NCI-H69 (cell line): ENCODE results near the gene PKHD1.
"Not testable (repeated sequence)": the region's sequence is repeated elsewhere in the genome, so short reads cannot be mapped to it uniquely, and the experiment has no call there.

Source experiments
- DNase-seq: peaks from one replicate; lab custom pipeline; 2025; lab: John Stamatoyannopoulos, UW

Gene PKHD1

DNA sequence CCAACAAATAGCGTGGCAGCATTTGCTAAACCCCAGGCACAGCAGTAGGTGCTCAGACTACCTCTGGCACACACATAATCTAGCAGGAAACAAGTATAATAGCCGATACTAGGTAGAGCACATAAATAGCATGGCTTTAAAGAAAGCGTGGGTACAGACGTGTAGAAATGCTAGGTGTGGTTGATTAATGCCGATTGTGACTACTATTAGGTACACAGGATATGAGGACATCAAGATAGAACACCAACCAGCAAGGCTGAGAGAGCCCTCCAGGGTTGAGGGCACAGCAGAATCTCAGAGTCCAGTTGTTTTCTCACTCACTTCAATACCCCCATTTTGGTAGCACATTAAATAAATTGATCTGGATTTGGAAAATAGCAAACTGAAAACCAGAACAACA is 100.5 kb downstream of the PKHD1 start:
- DNase-seq = peak; percentile 67

- no peak for DNase-seq
Observed at GRCh38 chr6:51983564-51983963, 103.8 kb downstream of the PKHD1 start.

DNA sequence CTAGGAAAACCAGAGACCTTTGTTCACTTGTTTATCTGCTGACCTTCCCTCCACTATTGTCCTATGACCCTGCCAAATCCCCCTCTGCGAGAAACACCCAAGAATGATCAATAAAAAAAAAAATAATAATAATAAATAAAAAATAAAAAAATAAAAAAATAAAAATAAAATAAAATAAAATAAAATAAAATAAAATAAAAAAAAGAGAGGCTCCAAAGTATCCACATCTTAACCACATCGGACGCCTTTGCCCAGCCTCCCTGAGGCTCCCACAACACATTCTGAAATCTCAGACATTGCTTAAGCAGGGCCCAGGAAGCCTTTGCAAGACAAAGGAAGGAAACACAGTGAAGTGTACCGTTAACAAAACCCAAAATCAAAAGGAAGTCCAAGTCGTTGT is 104.7 kb downstream of the PKHD1 start:
- not testable (repeated sequence) for DNase-seq

- no peak for DNase-seq
Observed at GRCh38 chr6:51976374-51976773, 111.0 kb downstream of the PKHD1 start.

- no peak for DNase-seq
Observed at GRCh38 chr6:51972659-51973058, 114.8 kb downstream of the PKHD1 start.

GRCh38 chr6:51968265-51968664 is 119.1 kb downstream of the PKHD1 start:
- peak; percentile 73 for DNase-seq

DNA sequence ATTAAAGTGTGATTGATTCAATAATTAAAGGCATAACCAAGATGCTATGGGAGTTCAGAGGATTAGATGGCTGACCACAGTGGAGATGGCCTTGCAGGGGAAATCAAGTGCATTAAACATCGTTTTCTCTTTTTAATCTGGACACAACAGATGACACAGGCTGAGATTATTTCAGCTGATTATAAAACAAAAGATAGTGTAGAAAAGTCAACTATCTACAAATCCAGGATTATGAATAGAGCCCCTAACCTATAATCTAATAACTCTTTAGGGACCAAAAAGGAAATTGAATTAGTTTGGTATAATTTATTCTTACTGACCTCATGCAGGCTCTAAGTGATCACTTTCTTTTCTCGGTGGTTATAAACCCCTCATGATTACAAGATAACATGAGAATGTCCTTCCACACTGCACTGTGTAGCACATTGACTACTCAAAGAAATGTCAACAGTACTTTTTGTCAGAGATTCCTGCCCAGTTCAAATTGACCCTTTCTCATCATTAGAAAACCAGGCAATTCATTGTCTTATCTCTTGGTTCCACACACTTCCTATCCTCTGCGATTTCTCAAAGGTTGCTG is 122.1 kb downstream of the PKHD1 start:
- DNase-seq = no peak

DNA sequence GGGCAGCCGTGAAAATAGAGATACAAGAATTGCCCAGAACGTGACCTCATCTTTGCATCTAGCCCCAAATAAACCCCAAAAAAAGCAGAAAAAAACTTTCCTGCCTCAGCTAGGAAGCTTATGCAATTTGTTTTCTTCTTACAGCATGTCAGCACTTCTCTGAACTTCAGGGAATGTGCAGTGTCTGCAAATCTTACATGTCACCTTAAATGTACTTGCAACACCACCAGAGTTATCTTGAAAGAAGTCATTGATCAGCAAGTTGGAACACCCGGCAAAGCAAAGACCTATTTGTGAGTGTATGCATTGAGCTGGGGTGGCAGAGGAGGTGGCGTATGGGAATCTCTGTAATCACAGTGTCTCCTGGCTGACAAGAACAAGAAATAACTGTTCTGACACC is 123.4 kb downstream of the PKHD1 start:
- DNase-seq = no peak

GRCh38 chr6:51962354-51962753 is 125.1 kb downstream of the PKHD1 start:
- DNase-seq = no peak

GRCh38 chr6:51960419-51960818 is 127.0 kb downstream of the PKHD1 start:
- no peak for DNase-seq

GRCh38 chr6:51959744-51960383 is 127.5 kb downstream of the PKHD1 start:
- peak; percentile 85 for DNase-seq

GRCh38 chr6:51954681-51955080 is 132.7 kb downstream of the PKHD1 start:
- no peak for DNase-seq

GRCh38 chr6:51953246-51953645 is 134.2 kb downstream of the PKHD1 start:
- no peak for DNase-seq

DNA sequence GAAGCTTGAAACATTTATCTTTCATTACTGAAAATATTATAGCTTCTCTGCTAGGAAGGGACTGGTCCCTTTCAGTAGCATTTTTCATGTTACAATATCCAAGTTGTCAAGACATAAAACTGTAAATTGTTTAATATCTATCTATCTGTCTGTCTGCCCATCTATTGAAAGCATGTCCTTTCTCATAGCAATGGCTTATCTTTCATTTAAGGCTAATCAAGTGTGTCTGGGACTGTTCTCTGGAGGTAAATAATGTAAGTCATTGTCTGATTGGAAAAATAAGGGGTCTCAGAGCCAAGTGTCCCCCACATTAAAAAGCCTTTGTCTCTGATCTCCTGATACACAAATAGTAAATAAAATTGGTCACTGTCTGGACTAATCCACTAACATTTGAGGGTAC is 135.5 kb downstream of the PKHD1 start:
- DNase-seq = no peak

- no peak for DNase-seq
Observed at GRCh38 chr6:51949526-51949925, 137.9 kb downstream of the PKHD1 start.

DNA sequence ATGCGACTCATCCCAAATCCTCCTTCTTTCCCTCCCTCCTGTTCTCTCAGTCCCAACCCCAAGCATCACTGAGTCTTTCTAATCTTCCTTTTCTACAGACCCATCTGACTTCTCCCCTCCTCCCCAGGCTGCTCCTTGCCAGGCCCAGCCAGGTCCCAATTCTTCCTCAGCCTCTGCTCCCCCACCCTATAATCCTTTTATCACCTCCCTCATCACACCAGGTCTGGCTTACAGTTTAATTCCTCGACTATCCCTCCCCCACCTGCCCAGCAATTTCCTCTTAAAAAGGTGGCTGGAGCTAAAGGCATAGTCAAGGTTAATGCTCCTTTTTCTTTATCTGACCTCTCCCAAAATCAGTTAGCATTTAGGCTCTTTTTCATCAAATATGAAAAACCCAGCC is 147.7 kb downstream of the PKHD1 start:
- not testable (repeated sequence) for DNase-seq

DNA sequence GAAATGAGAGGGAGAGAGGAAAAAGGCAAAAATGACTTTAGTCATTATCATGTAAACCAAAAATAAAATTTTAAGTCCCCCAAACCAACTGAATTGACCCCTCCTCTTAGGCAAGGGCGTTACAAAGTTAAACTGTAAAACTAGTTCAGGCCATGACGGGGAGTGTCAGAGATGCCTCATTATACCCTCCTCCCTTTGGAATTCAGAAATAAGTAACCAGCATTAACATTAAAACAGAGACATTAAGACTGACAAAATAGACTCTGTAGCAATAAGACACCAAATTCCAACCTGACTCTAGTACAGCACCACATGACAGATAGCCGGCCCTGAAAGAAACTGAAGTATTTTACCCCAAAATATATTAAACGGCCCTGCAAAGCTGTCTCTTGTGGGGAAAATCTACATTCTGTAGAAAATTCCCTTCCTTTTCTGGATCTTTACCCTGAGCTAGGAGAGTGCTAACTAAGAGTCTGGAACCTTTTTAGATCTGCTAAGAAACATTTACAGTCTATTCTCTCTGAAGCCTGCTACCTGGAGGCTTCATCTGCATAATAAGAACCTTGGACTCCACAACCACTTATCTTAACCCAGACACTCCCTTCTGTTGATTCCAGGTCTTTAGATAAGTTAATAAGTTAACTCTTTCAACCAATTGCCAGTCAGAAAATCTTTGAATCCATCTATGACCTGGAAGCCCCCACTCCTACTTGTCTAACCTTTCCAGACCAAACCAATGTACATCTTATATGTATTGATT is 150.7 kb downstream of the PKHD1 start:
- no peak for DNase-seq

DNA sequence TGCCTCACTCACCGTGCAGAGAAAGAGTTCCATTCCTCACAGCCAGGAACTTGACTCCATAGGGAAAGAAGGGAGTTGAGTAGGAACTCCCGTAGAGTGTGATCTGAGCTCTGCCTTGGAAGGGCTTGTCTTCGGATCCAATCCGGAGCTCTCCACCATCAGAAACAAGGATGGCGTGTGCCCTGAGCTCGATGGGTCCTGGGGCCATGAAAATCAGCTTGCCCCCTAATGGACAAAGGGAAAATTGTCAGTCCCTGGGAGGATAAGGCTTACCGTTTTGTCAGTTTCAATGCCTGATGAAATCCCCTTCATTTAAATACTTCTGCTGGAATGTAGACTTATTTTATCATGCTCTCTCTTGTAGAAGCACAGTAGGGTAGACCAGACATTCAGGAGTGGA is 153.3 kb downstream of the PKHD1 start:
- peak; percentile 42 for DNase-seq

DNA sequence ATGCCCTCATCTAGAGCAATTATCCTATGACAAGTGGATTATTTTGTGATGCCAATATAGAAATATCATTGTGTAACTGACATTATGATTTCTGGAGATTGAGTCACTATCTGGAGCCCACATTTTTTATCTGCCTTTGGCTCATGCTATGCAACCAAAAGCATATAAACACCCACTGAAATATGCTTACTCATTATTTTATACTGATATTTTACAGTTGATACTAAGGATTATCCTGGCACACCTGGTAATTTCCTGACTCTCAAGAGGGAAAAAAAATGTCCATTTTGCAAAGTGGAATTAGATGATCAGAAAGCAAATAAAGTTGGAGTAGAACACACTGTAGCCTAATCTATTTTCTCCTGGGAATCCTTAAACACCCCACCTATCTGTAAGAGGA is 154.5 kb downstream of the PKHD1 start:
- peak; percentile 23 for DNase-seq

DNA sequence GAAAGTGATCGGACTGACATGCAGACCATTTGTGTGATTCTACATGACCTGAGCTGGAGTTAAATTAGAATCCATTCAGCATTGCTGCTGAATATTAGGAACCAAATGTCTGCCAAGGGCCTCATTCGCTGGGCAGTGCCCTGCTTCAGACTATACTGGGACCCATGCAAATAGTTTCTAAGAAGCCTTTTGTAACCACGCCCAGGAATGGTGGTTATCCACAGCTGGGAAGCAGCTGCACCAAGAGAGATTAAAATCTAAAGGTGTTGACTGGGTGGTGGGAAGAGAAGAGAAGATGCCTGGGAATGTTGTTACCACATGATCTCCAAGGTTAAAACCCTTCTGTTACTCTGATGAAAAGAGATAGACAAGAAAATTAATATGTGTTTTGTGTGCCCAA is 156.8 kb downstream of the PKHD1 start:
- no peak for DNase-seq

DNA sequence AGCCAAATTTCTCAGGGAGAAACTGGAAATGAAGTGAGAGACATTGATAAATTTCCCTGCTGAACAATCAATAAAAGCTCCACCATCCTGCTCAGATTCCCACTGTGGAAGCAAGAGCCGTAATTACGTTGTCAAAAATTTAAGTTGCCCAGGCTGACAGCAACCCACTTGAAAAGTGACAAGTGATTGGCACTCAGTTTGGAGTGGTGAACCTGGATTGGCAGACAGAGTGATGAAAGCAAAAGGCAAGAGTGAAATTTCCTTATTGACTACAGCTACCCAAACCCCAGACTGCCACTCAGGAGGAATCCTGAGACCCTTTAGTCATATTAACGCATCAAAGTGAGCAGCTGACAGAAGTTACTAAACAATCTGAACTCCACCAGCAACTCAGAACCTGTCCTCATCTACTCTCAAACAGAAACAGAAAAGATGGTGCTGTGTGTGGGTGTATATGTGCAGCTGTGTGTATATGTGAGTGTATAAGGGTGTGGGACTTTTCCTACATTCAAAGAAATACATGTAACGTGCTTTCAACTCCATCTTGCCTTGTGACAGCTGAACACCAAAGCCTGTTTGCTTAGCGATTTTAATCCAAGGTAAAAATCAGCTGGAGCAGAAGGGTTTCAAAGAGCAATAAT is 157.4 kb downstream of the PKHD1 start:
- DNase-seq = peak; percentile 22

- DNase-seq = no peak
Observed at GRCh38 chr6:51928320-51928719, 159.1 kb downstream of the PKHD1 start.

DNA sequence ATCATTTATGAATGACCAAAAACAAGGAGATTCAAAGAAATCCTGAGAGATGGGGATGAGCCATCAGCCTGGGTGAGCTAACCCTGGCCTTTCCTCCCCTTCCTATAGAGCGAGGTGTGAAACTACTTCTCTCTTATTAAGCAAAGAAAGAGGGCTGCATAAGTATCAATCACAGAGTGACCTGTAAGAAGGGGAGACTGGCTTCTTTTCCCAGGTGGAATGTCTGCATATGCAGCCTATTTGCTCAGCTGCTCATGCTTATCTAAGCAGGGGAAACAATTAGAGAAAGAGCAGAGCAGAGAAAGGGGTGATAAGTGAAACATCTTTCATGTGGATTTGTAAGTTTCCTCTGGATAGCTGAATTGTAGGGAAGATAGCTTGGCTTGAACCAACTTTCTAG is 160.0 kb downstream of the PKHD1 start:
- peak; percentile 93 for DNase-seq
